Nephron (organoid): ENCODE results near the gene CLDND1.

Source experiments
- H3K27ac Mint-ChIP-seq, 3 experiments: 2 replicates each; pipeline ENCODE4 v1.8.0; 2020; ENCODE audit warnings: mixed read lengths in 3 of 3, mild to moderate bottlenecking in 2 of 3, moderate library complexity in 1 of 3
- H3K27me3 Mint-ChIP-seq: 2 replicates; pipeline ENCODE4 v1.8.0; 2021; ENCODE audit warnings: low read depth, mild to moderate bottlenecking, moderate library complexity, mixed read lengths
- H3K36me3 Mint-ChIP-seq: 2 replicates; pipeline ENCODE4 v1.8.0; 2020; ENCODE audit warnings: low read depth, mixed read lengths
- H3K4me1 Mint-ChIP-seq: 2 replicates; pipeline ENCODE4 v1.8.0; 2020; ENCODE audit warnings: mixed read lengths
- H3K4me3 Mint-ChIP-seq, 3 experiments: 2 replicates each; pipeline ENCODE4 v1.8.0; 2020; ENCODE audit warnings: mild to moderate bottlenecking in 3 of 3, mixed read lengths in 3 of 3, moderate library complexity in 2 of 3
- H3K9me3 Mint-ChIP-seq: 2 replicates; pipeline ENCODE4 v1.8.0; 2020; ENCODE audit warnings: mixed read lengths
- CTCF ChIP-seq, 3 experiments: fragments of 200-600 bp; sonication (generic); IDR thresholded peaks; one replicate each; pipeline ENCODE4 v1.5.0; 2021; ENCODE audit warnings: antibody characterized with exemption in 3 of 3; ENCODE audit not compliant: unreplicated experiment in 3 of 3

CLDND1 gene

GRCh38 chr3:98557324-98558010 lies 34.8 kb upstream of the CLDND1 start:
- no peak for TF ChIP-seq CTCF (IDR thresholded peaks at IDR 0.05; ENCODE audit: unreplicated experiment in 3 of 3)
- H3K36me3 Mint-ChIP-seq = no peaks in the 10 kb centered on the region

DNA sequence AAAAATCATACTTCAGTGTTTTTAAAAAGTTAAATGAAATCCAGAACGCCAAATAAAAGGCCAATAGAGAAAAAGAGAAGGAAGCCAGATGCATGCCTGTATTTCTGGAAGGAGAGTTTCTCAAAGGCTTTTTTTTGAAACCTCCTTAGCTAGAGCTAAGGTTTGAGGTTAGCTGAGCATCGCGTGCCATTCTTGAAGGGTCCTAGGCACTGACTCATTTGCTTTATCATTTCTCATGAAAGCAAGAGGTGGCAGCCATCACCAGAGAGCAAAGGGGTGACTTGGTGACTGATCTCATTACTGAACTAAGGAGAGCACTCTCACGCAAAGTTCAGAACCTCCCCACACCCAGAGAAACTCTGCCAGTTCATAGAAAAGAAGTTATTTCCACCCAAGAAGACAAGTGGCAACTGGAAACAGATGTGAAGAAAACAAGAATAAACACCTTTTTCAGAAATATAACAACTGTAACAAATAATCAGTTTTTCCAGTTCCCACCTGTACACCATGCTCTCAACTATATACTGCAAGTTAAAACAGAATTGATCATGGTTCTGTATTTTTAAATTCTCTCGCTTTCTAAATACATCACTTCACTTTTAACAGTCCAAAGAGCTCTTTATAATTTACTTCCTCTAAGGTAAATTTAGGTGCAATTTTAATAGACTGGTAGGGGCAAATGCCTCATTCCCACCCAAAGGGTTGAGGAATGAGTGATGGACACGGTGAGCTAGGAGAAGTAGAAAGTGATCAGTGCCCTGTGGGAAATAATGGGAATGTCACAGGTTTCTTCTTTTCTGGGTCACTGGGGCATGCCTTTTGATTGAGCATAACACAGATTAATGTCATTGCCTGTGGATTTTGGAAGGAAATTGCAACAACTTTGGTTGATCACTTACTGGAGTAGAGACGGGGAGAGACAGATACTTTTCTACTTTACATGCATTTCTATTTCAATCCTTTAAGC lies 33.7 kb upstream of the CLDND1 start:
- H3K9me3 Mint-ChIP-seq = no peaks in the 10 kb centered on the region
- TF ChIP-seq CTCF (IDR thresholded peaks at IDR 0.05; ENCODE audit: unreplicated experiment in 3 of 3) = no peak
- no peaks in the 10 kb centered on the region for H3K4me1 Mint-ChIP-seq
- no peak overlapping the region for H3K4me3 Mint-ChIP-seq
- no peak overlapping the region for H3K27ac Mint-ChIP-seq
- no peaks in the 10 kb centered on the region for H3K27me3 Mint-ChIP-seq
- no peaks in the 10 kb centered on the region for H3K36me3 Mint-ChIP-seq

More at GRCh38 chr3:98557324-98558010, 34.8 kb upstream of the CLDND1 start:
- no peak overlapping the region for H3K4me3 Mint-ChIP-seq
- no peak overlapping the region for H3K27ac Mint-ChIP-seq
- H3K4me1 Mint-ChIP-seq = no peaks in the 10 kb centered on the region
- no peaks in the 10 kb centered on the region for H3K9me3 Mint-ChIP-seq
- no peaks in the 10 kb centered on the region for H3K27me3 Mint-ChIP-seq

DNA sequence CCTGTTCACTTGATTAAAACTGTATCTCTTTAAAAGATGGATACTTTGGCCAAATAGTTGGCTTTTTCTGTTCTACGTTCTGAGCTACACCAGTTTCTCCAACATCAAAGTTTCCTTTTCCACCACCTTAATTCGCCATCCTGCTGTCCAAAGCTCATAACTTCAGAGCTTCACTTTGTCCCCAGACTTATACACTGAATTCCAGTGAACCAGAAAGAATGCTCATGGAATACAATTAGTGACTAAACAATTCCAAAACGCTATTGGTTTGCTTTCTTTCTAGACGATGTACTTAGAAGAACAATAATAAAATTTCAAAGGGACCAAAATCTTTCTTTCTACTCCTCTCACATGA lies 32.3 kb upstream of the CLDND1 start:
- TF ChIP-seq CTCF (IDR thresholded peaks at IDR 0.05; ENCODE audit: unreplicated experiment in 3 of 3) = no peak
- no peak overlapping the region for H3K27ac Mint-ChIP-seq
- no peaks in the 10 kb centered on the region for H3K27me3 Mint-ChIP-seq
- H3K36me3 Mint-ChIP-seq = no peaks in the 10 kb centered on the region
- H3K4me1 Mint-ChIP-seq = no peaks in the 10 kb centered on the region
- H3K4me3 Mint-ChIP-seq = no peak overlapping the region
- H3K9me3 Mint-ChIP-seq = no peaks in the 10 kb centered on the region

DNA sequence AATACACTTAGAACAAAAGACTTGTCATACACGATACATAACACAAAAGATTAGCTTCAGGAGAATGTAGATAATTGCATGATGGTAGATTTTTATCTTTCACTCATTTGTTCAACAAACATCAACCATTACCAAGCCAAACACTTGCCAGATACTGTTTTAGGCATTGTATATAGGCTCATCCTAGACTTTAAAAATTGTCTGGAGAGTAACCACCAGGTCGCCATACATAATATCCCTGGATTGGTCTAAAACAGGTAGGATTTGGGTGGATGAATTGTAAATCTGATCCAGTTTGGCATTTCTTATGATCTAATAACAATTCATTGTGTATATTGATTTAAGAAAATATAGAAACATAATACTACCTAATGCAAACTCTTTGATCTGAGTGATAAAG lies 31.9 kb upstream of the CLDND1 start:
- no peak overlapping the region for H3K27ac Mint-ChIP-seq
- no peak for TF ChIP-seq CTCF (IDR thresholded peaks at IDR 0.05; ENCODE audit: unreplicated experiment in 3 of 3)
- no peaks in the 10 kb centered on the region for H3K4me1 Mint-ChIP-seq
- H3K4me3 Mint-ChIP-seq = no peak overlapping the region
- H3K27me3 Mint-ChIP-seq = no peaks in the 10 kb centered on the region
- no peaks in the 10 kb centered on the region for H3K9me3 Mint-ChIP-seq
- no peaks in the 10 kb centered on the region for H3K36me3 Mint-ChIP-seq

DNA sequence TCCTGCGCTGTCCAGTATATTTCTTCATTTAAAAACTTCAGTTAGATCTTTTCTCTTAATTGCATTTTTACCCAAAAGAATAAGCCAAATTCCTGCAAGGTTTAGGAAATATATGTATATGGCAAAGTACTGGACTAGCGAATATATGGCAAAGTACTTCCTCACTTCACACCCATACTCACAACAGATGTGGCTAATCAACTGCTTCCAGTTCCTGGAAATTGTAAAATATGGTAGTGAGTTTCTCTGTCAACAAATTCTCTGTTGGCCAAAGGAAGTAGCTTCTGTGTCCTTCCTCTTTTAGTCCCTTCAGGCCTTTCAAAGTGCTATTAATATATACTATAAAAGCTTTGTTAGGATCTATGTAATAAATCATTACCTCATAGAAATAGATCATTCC lies 31.1 kb upstream of the CLDND1 start:
- Mint-ChIP-seq H3K9me3 (no peaks in the 10 kb centered on the region), H3K4me3 (no peak overlapping the region), H3K36me3 (no peaks in the 10 kb centered on the region), H3K4me1 (no peaks in the 10 kb centered on the region), H3K27me3 (no peaks in the 10 kb centered on the region), H3K27ac (no peak overlapping the region)
- no peak for TF ChIP-seq CTCF (IDR thresholded peaks at IDR 0.05; ENCODE audit: unreplicated experiment in 3 of 3)
